T-cell (primary cell): ENCODE results near the gene RSU1. TPM values are rescaled to one million over a fixed set of nuclear protein-coding genes. Genes with fewer than 3 reads are reported as not detected.

Source experiments
- ATAC-seq, 4 experiments: fragments of 200-7000 bp in 3 of 4; fragments of 150-1000 bp in 1 of 4; cut with Tn5 transposase; replicated peaks in 1 of 4; 1 replicate in 3 of 4; 2 replicates in 1 of 4; pipeline ENCODE4 v1.10.0; 2021; ENCODE audit warnings: moderate library complexity in 3 of 4, mild to moderate bottlenecking in 2 of 4, moderate number of reproducible peaks in 1 of 4
- CTCF ChIA-PET, 2 donors: fragments of 300-600 bp; sonication (Branson Sonifier 250); formaldehyde crosslinking; loops; one replicate each; lab custom pipeline; 2022; ENCODE audit warnings: antibody characterized with exemption in 2 of 2; lab: Charles Lee
- POLR2A ChIA-PET, 2 donors: fragments of 300-600 bp; sonication (Branson Sonifier 250); formaldehyde crosslinking; loops; one replicate each; lab custom pipeline; 2022; ENCODE audit warnings: antibody characterized with exemption in 2 of 2; lab: Charles Lee
- DNase-seq, 35 experiments: peaks; one replicate each; pipeline versions ENCODE4 v3.0.0 to v3.0.0-alpha.2; 2013 to 2023
- H3K27ac ChIP-seq: one replicate; pipeline ENCODE4 v1.5.1; 2013; ENCODE audit warnings: low read length
- H3K27me3 ChIP-seq, 2 experiments: replicated peaks in 1 of 2; 1 replicate in 1 of 2; 2 replicates in 1 of 2; pipeline versions ENCODE4 v1.6.1 to v1.7.0; 2013; ENCODE audit warnings: low read length in 1 of 2, mixed read lengths in 1 of 2; ENCODE audit not compliant: control insufficient read depth in 2 of 2, insufficient read depth in 2 of 2; ENCODE audit errors: extremely low read depth in 1 of 2
- H3K36me3 ChIP-seq, 2 donors: 1 replicate in 1 of 2; 2 replicates in 1 of 2; pipeline versions ENCODE4 v1.6.1 to v1.7.0; 2013; ENCODE audit warnings: low read length in 1 of 2; ENCODE audit not compliant: control insufficient read depth in 2 of 2, insufficient read depth in 1 of 2; ENCODE audit errors: extremely low read depth in 1 of 2
- H3K4me1 ChIP-seq, 2 experiments: 1 replicate in 1 of 2; 2 replicates in 1 of 2; pipeline versions ENCODE4 v1.6.1 to v1.7.0; 2013; ENCODE audit warnings: low read length in 2 of 2, mixed read lengths in 1 of 2; ENCODE audit not compliant: insufficient read depth in 2 of 2, control insufficient read depth in 1 of 2; ENCODE audit errors: extremely low read depth in 1 of 2
- H3K4me3 ChIP-seq, 2 donors: 1 replicate in 1 of 2; 2 replicates in 1 of 2; pipeline versions ENCODE4 v1.5.1 to v1.7.0; 2013; ENCODE audit warnings: mild to moderate bottlenecking in 2 of 2, low read length in 1 of 2, moderate library complexity in 1 of 2; ENCODE audit not compliant: control insufficient read depth in 1 of 2; ENCODE audit errors: extremely low read depth in 1 of 2
- H3K9me3 ChIP-seq: 2 replicates; pipeline ENCODE4 v1.7.0; 2013
- H3K27ac Mint-ChIP-seq, 2 donors: one replicate each; pipeline ENCODE4 v1.8.0; 2020 to 2021; ENCODE audit warnings: mild to moderate bottlenecking in 2 of 2, mixed read lengths in 2 of 2
- H3K27me3 Mint-ChIP-seq, 2 donors: one replicate each; pipeline ENCODE4 v1.8.0; 2021 to 2022; ENCODE audit warnings: mixed read lengths in 2 of 2
- H3K36me3 Mint-ChIP-seq: one replicate; pipeline ENCODE4 v1.8.0; 2021; ENCODE audit warnings: mixed read lengths
- H3K4me1 Mint-ChIP-seq, 3 donors: one replicate each; pipeline ENCODE4 v1.8.0; 2020 to 2022; ENCODE audit warnings: mixed read lengths in 3 of 3, mild to moderate bottlenecking in 1 of 3
- H3K4me3 Mint-ChIP-seq, 3 donors: one replicate each; pipeline ENCODE4 v1.8.0; 2020 to 2022; ENCODE audit warnings: mild to moderate bottlenecking in 3 of 3, mixed read lengths in 3 of 3, moderate library complexity in 3 of 3
- H3K9me3 Mint-ChIP-seq, 3 donors: one replicate each; pipeline ENCODE4 v1.8.0; 2020 to 2022; ENCODE audit warnings: mixed read lengths in 3 of 3
- WGBS: methylation state at CpG from one replicate; pipeline ENCODE4 v1.1.5; 2013; ENCODE audit warnings: missing lambda C conversion rate; ENCODE audit not compliant: insufficient coverage; 5-methylcytosine and 5-hydroxymethylcytosine counted together
- total RNA-seq, 35 experiments: library from RNA in 6 of 35; stranded (reverse) in 6 of 35; fragments of 120-200 nt in 1 of 35; gene quantifications; one replicate each; pipeline versions ENCODE4 v1.2.1 to v1.2.4 and lab custom pipeline; 2013 to 2026

RSU1 gene
- total RNA-seq, 5 donors from 2014 or later (not counting 1 experiment from before 2014, with no cell fraction given), result 49.5 to 60.4 (median 58.1) TPM

DNA sequence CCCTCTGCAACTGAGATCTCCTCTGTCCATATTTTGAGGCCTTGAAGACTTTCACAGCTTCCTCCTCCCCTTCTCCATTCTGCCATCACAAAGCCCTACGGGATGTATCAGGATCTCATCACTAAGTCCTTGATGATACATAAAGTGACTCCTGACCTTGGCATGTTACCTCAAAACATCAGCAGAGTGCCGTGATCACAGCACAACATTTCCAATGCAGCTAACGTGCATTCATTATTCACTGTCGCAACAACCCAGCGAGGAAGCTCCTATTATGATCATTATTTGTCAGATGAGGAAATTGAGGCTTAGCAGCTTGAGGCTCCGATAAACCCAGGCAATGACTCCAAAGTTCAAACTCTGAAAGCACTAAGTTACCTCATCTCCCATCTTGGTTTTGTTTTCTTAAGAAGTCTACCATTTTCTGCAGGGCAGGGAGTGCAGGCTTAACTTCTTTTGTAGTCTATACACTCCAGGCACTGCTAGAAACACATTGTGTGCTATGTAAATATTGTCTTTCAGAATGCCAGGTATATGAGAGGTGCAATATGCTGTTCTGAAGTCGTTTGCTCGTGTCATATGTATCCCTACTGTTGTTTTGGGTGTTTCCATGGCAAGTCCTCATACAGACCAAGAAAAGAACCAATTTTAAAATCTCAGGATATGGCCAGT, 215.0 kb downstream of the RSU1 start:
- Histone ChIP-seq H3K27me3 (no peaks in the 10 kb centered on the region), H3K36me3 (peaks cover 3 to 5% of the 10 kb centered on the region in 2 donors), H3K9me3 (no peaks in the 10 kb centered on the region), H3K27ac (no peak overlapping the region), H3K4me3 (no peak overlapping the region), H3K4me1 (no peaks in the 10 kb centered on the region)
- Mint-ChIP-seq H3K4me1 (no peaks in the 10 kb centered on the region), H3K27me3 (no peaks in the 10 kb centered on the region), H3K27ac (no peak overlapping the region), H3K36me3 (peaks cover 66% of the 10 kb centered on the region), H3K9me3 (no peaks in the 10 kb centered on the region), H3K4me3 (no peak overlapping the region)
- POLR2A ChIA-PET, result no interaction called here
- CTCF ChIA-PET, result interaction anchor here in 1 of 2 donors (0.6 kb wide), 1 partner anchor 303 kb away, joined by 3 read pairs; no protein-coding TSS in a partner anchor
- no peak for ATAC-seq
- 80% methylated on average over 1 of the region's 8 CpGs for WGBS
- DNase-seq, result no peak

DNA sequence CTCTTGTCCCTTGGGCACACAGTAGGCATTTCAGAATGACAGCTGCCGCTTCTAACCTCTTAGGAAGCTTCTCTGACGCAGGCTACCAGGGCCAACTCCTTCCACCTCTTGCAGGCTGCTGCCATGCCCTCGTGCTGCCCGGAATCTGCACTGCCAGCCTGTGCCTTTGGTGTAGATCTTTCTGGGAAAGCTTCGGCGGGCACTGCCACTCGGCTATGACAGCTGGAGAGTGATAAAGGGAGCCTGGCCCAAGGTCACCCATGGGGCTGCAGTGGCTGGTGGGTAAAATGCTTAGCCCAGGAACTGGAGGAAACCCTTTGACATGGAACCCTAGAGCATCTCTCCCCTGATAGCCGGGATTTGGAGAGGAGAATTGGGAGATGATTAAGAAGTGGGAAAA, 217.6 kb downstream of the RSU1 start:
- no peaks in the 10 kb centered on the region for H3K4me1 ChIP-seq
- H3K36me3 ChIP-seq, result peaks cover 7 to 8% of the 10 kb centered on the region in 2 donors
- Mint-ChIP-seq H3K4me3 (no peak overlapping the region), H3K9me3 (peaks cover 0 to 3% (median 0%) of the 10 kb centered on the region in 3 donors), H3K27ac (no peak overlapping the region), H3K36me3 (peaks cover 78% of the 10 kb centered on the region), H3K27me3 (no peaks in the 10 kb centered on the region), H3K4me1 (no peaks in the 10 kb centered on the region)
- CTCF ChIA-PET, result no interaction called here
- POLR2A ChIA-PET, result no interaction called here
- DNase-seq, result no peak
- ATAC-seq, result no peak
- no peaks in the 10 kb centered on the region for H3K9me3 ChIP-seq
- no peak overlapping the region for H3K27ac ChIP-seq
- no peaks in the 10 kb centered on the region for H3K27me3 ChIP-seq
- 100% methylated on average over 5 of the region's 8 CpGs for WGBS
- no peak overlapping the region for H3K4me3 ChIP-seq

DNA sequence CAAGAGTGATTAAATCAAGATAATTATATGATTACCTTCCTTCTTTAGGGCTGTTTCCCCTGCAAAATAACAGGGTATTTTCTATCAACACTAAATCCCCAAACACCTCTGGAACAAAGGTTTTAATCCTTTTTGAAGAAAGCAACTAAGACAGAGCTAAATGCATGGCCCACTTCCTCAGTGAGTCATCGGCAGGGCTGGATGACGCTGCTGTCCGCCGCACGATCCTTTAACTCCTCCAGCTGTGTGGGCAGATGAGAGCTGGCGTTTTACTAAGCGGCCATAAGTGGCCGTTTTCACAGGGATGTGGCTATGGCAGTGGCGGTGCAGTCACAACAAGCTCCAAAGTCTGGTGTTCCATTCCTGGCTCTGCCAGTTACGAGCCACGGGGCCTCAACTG, 219.6 kb downstream of the RSU1 start:
- Mint-ChIP-seq H3K27ac (no peak overlapping the region), H3K36me3 (peaks cover 83% of the 10 kb centered on the region), H3K4me1 (no peaks in the 10 kb centered on the region), H3K9me3 (peaks cover 0 to 3% (median 0%) of the 10 kb centered on the region in 3 donors), H3K4me3 (no peak overlapping the region), H3K27me3 (no peaks in the 10 kb centered on the region)
- Histone ChIP-seq H3K4me3 (no peak overlapping the region), H3K9me3 (no peaks in the 10 kb centered on the region), H3K4me1 (no peaks in the 10 kb centered on the region), H3K27me3 (no peaks in the 10 kb centered on the region), H3K36me3 (peaks cover 7 to 18% of the 10 kb centered on the region in 2 donors), H3K27ac (no peak overlapping the region)
- ATAC-seq (no peak), DNase-seq (no peak)
- whole genome bisulfite sequencing, result 91% methylated on average over 11 of the region's 11 CpGs
- POLR2A ChIA-PET, result interaction anchor here in 1 of 2 donors (0.6 kb wide), 1 partner anchor 373 kb away, joined by 5 read pairs; no protein-coding TSS in a partner anchor
- CTCF ChIA-PET, result no interaction called here

GRCh38 chr10:16592378-16592777, 224.8 kb downstream of the RSU1 start:
- 92% methylated on average over 8 of the region's 11 CpGs for WGBS
- ChIA-PET CTCF (no interaction called here), POLR2A (no interaction called here)
- Histone ChIP-seq H3K36me3 (peaks cover 8 to 22% of the 10 kb centered on the region in 2 donors), H3K4me1 (no peaks in the 10 kb centered on the region), H3K4me3 (no peak overlapping the region), H3K9me3 (no peaks in the 10 kb centered on the region), H3K27ac (no peak overlapping the region), H3K27me3 (no peaks in the 10 kb centered on the region)
- ATAC-seq (no peak), DNase-seq (no peak)
- Mint-ChIP-seq H3K4me1 (no peaks in the 10 kb centered on the region), H3K27me3 (no peaks in the 10 kb centered on the region), H3K9me3 (peaks cover 3 to 6% (median 5%) of the 10 kb centered on the region in 3 donors), H3K4me3 (no peak overlapping the region), H3K27ac (no peak overlapping the region), H3K36me3 (peaks cover 58% of the 10 kb centered on the region)

GRCh38 chr10:16586358-16587138, 230.7 kb downstream of the RSU1 start:
- WGBS, result 87% methylated on average over 3 of the region's 7 CpGs
- ChIA-PET CTCF (no interaction called here), POLR2A (no interaction called here)
- Mint-ChIP-seq H3K27me3 (peaks cover 3 to 4% of the 10 kb centered on the region in 2 donors), H3K9me3 (peaks cover 2 to 9% (median 3%) of the 10 kb centered on the region in 3 donors), H3K27ac (no peak overlapping the region), H3K4me3 (no peak overlapping the region), H3K4me1 (no peaks in the 10 kb centered on the region), H3K36me3 (peaks cover 7% of the 10 kb centered on the region)
- Histone ChIP-seq H3K9me3 (no peaks in the 10 kb centered on the region), H3K36me3 (no peaks in the 10 kb centered on the region), H3K27me3 (peaks cover 0 to 6% of the 10 kb centered on the region in 2 experiments), H3K4me3 (no peak overlapping the region), H3K4me1 (no peaks in the 10 kb centered on the region), H3K27ac (no peak overlapping the region)
- no peak for DNase-seq
- no peak for ATAC-seq

DNA sequence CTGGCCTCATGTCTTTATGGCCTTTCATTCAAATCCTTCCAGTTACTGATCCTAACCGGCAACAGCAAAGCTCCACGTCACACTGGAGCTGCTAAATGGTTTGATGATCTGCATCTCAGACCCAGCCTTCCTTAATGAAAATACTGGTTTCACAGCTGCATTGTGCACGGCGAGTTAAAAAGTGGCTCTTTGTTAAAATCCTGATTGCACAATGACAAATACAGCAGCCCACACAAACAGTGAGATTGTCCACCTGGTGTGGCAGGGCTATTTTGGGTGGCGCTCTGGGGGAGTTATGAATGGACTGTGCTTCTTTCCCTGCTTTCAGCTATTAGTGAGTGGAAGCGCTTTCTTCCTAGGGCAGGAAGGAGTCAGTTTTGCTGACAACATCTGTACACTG, 232.1 kb downstream of the RSU1 start:
- peaks cover 0 to 6% of the 10 kb centered on the region in 2 experiments for H3K27me3 ChIP-seq
- no peak overlapping the region for H3K27ac ChIP-seq
- H3K9me3 ChIP-seq, result no peaks in the 10 kb centered on the region
- H3K36me3 ChIP-seq, result no peaks in the 10 kb centered on the region
- H3K27me3 Mint-ChIP-seq, result peaks cover 12 to 13% of the 10 kb centered on the region in 2 donors
- ATAC-seq, result no peak
- H3K4me1 ChIP-seq, result no peaks in the 10 kb centered on the region
- no peak overlapping the region for H3K4me3 Mint-ChIP-seq
- H3K9me3 Mint-ChIP-seq, result peaks cover 2 to 14% (median 3%) of the 10 kb centered on the region in 3 donors
- ChIA-PET CTCF (no interaction called here), POLR2A (no interaction called here)
- no peaks in the 10 kb centered on the region for H3K4me1 Mint-ChIP-seq
- H3K36me3 Mint-ChIP-seq, result peaks cover 3% of the 10 kb centered on the region
- 92% methylated on average over 2 of the region's 6 CpGs for WGBS
- DNase-seq, result no peak
- H3K27ac Mint-ChIP-seq, result no peak overlapping the region
- H3K4me3 ChIP-seq, result no peak overlapping the region
